K562 (cell line): ENCODE data around the gene BDP1.

ENCODE experiments used
- HDAC6 ChIP-seq: IDR thresholded peaks from 2 replicates; pipeline ENCODE4 v1.6.1; 2012; ENCODE audit warnings: low read depth, mild to moderate bottlenecking, control low read depth, inconsistent platforms, low read length, moderate library complexity
- MEF2A ChIP-seq: IDR thresholded peaks from 2 replicates; pipeline ENCODE4 v1.6.1; 2011; ENCODE audit warnings: low read depth, mild to moderate bottlenecking, low read length, moderate library complexity; ENCODE audit not compliant: control insufficient read depth
- MTA3 ChIP-seq: fragments of 450-650 bp; formaldehyde crosslinking; IDR thresholded peaks from 2 replicates; pipeline ENCODE4 v1.6.1; 2017; ENCODE audit warnings: mild to moderate bottlenecking, borderline replicate concordance
- POLR2A ChIP-seq: fragments of 450-650 bp; conservative IDR thresholded peaks from 2 replicates; pipeline ENCODE4 v1.6.1; 2016
- RBM17 ChIP-seq: fragments of 200-400 bp; formaldehyde crosslinking; IDR thresholded peaks from 2 replicates; pipeline ENCODE4 v1.6.1; 2017; ENCODE audit warnings: low read depth, mild to moderate bottlenecking, low read length, borderline replicate concordance
- ZNF282 ChIP-seq: sonication (generic); formaldehyde crosslinking; IDR thresholded peaks from 2 replicates; pipeline ENCODE4 v1.8.1; 2023; ENCODE audit warnings: missing genetic modification reagents

- no peak for TF ChIP-seq MTA3
- no peak; the same call in 1 of the 2 replicates for TF ChIP-seq POLR2A
- no peak for TF ChIP-seq HDAC6
- no peak for TF ChIP-seq RBM17
- TF ChIP-seq MEF2A = no peak
- no peak for TF ChIP-seq ZNF282 (CRISPR knock-in tag)
These were observed 114.5 kb downstream of the BDP1 start for GRCh38 chr5:71569748-71570509.
